IMR-90 (cell line): Measurements from ENCODE around the gene NRP2. TPM values are rescaled to one million over a fixed set of nuclear protein-coding genes. Genes with fewer than 3 reads are reported as not detected.
A peak's percentile ranks its signal among the peaks of the same experiment; 100 is the strongest.

Experiments
- BHLHE40 ChIP-seq: fragments of 150-350 bp; IDR thresholded peaks from 2 replicates; pipeline ENCODE4 v1.6.1; 2016; ENCODE audit warnings: mild to moderate bottlenecking, low read depth, low read length
- CTCF ChIP-seq: conservative IDR thresholded peaks from 2 replicates; pipeline ENCODE4 v1.5.1; 2012; ENCODE audit warnings: mild to moderate bottlenecking, low read depth, low read length, improper control_type of control experiment
- SMC3 ChIP-seq: fragments of 150-350 bp; IDR thresholded peaks from 2 replicates; pipeline ENCODE4 v1.6.1; 2016; ENCODE audit warnings: low read depth, mild to moderate bottlenecking, antibody characterized with exemption, low read length, moderate library complexity
- polyA plus RNA-seq, 3 experiments: library from polyadenylated mRNA; depleted of rRNA; stranded (reverse); fragments of >200 nt; gene quantifications; 2 replicates each; pipeline ENCODE4 v1.2.3, GENCODE V29; 2012; ENCODE audit warnings: low replicate concordance in 1 of 3
- total RNA-seq: library from RNA; depleted of rRNA; stranded (reverse); fragments of >200 nt; gene quantifications from 2 replicates; pipeline ENCODE4 v1.2.3, GENCODE V29; 2012

The NRP2 gene
- total and polyA plus RNA-seq, 2 of the 4 experiments (the other 2 are of a cell fraction), result 46.4 to 51.3 TPM

GRCh38 chr2:205683502-205684367 is 1.4 kb downstream of the NRP2 start (continued):
- TF ChIP-seq CTCF, result 0 out of 2 replicates have a peak, but pooled peaks have one; percentile 6
- no peak for TF ChIP-seq BHLHE40
- peak; percentile 8; the same call in 1 of the 2 replicates for TF ChIP-seq SMC3
